GM15510 (cell line): ENCODE results near the gene KLHDC1.
A peak's percentile ranks its signal among the peaks of the same experiment; 100 is the strongest.

Experiments used
- POLR2A ChIP-seq: IDR thresholded peaks from 3 replicates; pipeline ENCODE4 v1.6.1; 2011; ENCODE audit warnings: borderline replicate concordance; ENCODE audit not compliant: insufficient read length; ENCODE audit errors: extremely low read depth

Gene KLHDC1, protein sequence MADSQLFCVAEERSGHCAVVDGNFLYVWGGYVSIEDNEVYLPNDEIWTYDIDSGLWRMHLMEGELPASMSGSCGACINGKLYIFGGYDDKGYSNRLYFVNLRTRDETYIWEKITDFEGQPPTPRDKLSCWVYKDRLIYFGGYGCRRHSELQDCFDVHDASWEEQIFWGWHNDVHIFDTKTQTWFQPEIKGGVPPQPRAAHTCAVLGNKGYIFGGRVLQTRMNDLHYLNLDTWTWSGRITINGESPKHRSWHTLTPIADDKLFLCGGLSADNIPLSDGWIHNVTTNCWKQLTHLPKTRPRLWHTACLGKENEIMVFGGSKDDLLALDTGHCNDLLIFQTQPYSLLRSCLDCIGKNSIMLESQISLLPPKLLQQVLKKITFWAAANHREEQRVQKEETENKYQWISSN

DNA sequence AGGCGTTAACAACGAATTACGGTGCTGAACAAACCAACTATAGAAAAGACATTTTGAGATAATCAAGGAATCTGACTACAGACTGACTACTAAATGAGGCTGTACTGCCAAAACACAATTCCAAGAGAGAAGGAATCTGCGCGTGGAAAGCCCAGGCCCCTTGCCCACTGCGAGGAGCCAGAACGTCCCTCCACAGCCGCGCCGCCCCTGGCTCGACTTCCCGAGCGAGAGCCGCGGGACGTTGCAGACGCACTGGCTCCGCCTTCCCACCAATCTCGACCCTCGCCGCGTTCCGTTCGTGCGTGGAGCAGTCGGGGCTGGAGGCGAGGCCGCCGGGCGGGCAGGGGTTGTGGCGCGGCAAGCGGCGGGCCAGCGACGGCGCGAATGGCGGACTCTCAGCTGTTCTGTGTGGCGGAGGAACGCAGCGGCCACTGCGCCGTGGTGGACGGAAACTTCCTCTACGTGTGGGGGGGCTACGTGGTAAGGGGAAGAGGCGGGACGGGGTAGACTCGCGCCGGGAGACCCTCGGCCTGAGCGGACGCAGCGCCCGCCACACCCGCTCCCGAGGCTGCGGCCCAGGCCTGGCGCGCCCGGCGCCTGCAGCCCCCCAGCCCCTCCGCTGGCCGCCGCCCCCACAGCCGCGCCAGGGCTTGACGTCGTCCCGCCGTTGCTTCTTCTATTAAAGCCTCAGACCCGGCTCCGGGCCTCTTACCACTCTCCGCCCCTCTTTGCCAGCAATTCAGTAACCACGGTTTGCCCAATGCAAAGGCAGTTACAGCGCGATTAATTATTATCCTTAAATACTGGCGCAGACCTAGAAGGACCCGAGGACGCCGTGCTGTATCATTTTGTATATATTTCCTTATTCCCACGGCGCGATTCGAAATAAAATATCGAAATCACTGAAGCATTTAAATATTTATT lies at the start of gene KLHDC1:
Gene KLHDC1, plus strand, starts transcription at position 310 of the 924 bp plus-strand sequence. Its CDS starts 75 bp downstream, at position 385.
- peak; percentile 69 for TF ChIP-seq POLR2A

DNA sequence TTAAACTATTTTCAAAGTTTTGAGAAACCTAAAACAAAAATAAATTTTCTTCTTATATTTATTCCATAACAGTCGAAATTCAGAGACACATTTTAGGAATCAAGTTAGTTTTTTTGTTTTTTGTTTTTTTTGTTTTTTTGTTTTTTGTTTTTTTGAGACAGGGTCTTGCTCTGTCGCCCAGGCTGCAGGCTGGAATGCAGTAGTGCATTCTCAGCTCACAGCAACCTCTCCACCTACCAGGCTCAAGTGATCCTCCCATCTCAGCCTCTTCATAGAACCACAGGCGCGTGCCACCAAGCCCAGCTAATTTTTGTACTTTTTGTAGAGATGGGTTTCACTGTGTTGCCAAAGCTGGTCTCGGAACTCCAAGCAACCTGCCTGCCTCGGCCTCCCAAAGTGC lies 39.4 kb upstream of the KLHDC1 start:
- TF ChIP-seq POLR2A: no peak

DNA sequence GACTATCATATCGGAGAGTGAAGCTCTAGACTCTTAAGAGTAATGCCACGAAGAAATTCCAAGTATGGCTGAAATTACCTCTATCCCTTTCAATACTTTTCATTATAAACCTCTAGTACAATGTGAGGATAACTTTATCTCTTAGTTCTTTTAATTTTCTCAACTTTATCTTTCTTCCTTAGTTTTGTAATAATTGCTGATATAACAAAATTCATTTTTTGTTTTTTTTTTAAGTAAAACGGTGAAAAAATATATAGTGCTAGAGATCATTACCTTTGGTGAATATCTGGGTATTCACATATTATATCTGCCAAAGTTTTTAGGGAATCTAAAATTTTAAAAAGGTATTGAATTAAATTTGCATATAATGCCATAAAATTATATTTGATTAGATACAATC lies 38.4 kb upstream of the KLHDC1 start:
- no peak for TF ChIP-seq POLR2A

DNA sequence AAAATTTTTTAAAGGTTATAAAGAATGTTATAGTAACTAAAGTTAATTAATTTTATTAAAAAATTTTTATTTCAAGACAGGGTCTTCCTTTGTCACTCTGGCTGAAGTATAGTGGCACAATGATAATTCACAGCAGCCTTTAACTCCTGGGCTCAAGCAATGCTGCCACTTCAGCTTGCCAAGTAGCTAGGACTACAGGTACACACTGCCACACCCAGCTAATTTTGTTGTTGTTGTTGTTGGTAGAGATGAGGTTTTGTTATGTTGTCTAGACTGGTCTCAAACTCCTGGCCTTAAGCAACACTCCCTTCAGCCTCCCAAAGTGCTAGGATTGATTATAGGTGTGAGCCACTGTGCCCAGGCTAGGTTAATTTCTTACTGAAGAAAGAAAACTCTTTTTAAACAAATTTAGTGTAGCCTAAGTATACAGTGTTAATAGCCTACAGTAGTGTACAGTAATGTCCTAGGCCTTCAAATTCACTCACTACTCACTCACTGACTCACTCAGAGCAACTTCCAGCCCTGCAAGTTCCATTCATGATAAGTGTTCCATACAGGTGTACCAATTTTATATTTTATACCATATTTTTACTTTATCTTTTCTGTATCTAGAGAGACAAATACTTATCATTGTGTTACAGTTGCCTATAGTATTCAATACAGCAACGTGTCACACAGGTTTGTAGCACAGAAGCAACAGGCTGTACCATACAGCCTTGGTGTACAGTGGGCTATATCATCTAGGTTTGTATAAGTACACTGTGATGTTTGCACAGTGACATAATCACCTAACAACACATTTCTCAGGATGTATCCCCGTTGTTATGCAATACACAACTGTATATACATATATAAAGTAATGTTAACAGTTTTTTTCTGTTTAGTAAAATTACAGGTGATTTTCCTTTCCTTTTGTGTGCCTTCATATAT lies 33.1 kb upstream of the KLHDC1 start:
- no peak for TF ChIP-seq POLR2A

DNA sequence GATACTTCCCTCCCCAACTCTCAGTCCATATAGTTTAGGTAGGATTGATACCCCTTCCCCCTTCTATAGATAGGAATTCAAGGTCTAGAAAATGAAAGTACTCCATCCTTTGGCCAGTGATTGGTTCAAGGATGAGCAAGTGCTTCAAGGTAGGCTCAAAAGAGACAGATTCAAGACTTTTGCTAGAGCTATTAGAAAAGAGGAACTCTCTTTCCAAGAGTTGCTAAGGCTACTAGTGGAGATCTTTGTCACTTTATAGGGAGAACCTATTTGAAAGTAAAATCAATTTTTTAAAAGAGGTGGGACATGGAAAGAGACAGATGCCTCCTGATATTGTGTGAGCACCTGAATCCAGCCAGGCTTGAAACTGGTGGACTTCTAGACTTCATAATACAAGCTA lies 22.4 kb upstream of the KLHDC1 start:
- no peak for TF ChIP-seq POLR2A

DNA sequence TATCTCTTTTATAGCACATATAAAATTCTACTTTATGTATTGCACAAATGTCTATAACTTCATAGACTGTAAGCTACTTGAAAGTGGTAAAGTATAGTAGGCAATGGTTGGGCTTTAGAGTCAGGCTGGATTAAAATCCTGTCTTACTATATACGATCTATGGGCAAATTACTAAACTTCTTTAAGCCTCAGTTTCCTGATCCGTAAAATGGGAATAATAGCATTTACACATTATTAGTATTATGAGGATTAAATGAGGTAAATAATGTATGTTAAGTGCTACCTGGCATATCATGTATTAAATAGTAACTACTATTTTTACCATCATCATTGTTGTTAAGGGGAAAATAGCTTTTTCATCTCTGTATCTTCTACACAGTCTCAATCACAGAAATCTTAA lies 19.3 kb upstream of the KLHDC1 start:
- no peak for TF ChIP-seq POLR2A

DNA sequence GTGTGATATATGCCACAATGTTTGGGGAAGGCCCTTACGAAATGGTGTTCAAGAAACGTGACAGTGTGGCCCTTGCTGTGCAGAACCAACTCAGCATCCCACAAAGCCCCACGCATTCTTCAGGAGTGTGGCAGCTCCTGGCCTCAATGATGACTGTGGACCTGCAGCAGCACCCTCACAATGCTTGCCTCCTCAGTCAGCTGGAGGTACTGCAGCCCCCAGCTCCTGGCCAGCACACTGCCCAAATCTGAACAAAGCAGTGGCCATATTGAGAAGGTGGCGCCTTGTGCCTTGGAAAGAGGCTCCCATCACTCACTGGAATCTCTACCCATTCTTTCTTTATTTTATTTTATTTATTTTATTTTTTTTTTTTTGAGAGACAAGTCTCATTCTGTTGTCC lies 15.3 kb upstream of the KLHDC1 start:
- TF ChIP-seq POLR2A: no peak

DNA sequence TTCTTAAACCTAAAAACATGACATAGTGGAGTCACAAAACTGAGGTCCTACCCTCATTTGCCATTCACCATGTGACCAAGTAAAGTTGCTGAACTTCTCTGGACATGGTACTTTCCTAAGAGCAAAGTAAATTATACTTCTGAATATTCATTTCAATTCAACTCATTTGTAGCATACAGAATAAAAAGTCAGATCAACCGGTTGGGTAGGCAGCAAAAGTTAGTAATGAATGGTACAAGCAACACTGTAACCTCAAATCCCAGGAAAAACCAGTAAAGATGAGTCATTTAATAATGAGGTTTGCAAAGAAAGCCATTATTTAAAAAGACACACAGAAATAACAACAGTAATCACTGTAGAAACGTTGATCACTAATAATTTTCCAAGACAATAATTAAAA lies 13.6 kb upstream of the KLHDC1 start:
- no peak for TF ChIP-seq POLR2A

DNA sequence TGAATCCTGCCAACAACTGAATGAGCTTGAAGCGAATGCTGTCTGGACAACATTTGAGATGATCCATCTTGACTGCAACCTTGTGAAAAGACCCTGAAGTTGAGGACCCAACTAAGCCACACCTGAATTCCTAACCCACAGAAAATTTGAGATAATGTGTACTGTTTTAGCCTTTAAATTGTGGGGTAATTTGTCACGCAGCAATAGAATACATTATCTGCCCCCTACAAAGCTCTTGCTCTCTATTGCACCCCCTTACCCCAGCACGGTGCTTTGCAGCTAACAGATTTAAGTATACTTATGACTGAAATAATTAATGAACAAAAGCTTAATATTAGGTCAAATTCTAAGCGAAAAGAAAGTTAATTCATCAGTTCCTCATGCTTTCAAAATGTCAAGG lies 6.5 kb upstream of the KLHDC1 start:
- no peak for TF ChIP-seq POLR2A

DNA sequence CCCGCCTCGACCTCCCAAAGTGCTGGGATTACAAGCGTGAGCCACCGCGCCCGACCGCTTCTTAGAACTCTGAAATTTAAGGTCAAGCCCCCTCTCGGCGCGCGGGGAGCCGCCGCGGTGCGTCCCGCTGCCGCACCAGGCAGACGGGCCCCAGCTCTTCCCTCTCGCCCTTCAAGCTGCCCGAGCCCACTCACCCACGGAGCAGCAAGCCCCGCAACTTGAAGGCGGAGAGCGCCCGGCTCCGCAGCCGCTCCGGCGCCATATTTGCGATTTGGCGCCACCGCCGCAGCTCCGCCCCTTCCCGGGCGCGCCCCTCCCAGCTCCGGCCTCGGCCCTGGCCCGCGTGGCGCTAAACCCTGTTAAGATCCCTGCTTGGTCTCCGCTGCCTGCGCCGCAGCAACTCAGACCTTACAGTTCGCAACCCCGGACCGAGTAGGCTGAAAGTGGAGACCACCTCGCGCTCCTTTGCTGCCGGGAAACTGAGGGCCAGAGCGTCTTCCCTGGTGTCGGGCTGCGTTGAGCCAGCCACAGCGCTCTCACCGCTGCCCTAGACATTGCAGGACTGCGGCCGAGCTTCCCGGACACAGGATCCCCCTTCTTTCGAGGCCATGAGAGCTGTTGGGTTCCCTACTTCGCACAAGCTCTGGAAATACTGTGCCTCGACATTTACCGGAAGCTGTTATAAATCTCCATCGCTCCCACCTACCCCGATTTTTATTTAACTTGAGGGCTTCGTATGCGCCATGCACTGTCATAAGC lies 4.8 kb upstream of the KLHDC1 start, which contains the start of gene POLE2:
Gene POLE2, minus strand, starts transcription at position 273 of the 759 bp plus-strand sequence. Its CDS starts 11 bp downstream, at position 262.
- TF ChIP-seq POLR2A: peak; percentile 79

DNA sequence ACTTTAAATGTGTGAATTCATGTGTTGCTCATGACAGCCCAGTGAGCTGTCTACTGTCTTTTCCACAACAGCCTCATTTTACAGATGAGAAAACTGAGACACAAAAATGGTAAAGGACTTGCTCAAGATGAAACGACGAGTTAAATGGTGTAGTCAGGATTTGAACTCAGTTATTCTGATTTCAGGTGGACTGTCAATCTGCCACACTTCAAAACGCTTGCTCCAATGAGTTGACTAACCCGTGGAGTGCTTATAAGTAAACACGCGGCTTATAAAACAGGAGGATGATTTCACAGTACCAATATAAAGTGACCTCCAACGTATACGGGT lies 4.3 kb upstream of the KLHDC1 start:
- no peak for TF ChIP-seq POLR2A

DNA sequence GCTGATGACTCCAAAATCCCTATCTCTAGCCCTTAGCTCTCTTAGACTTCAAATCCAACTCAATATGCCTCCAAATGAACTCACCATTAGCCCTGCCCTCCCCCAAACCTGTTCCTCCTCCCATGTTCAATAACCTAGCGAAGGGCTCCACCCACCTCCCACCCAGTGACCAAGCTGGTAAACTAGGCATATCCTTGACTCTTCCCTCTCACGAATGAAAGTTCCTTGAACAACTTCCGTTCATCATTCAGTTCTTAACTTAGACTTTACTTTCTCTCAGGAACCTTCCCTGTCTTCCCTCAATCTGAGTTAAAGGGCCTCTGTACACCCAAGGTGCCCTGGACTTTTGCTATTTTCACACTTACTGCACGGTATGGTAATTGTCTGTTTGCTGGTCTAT lies 1.9 kb upstream of the KLHDC1 start:
- no peak for TF ChIP-seq POLR2A

DNA sequence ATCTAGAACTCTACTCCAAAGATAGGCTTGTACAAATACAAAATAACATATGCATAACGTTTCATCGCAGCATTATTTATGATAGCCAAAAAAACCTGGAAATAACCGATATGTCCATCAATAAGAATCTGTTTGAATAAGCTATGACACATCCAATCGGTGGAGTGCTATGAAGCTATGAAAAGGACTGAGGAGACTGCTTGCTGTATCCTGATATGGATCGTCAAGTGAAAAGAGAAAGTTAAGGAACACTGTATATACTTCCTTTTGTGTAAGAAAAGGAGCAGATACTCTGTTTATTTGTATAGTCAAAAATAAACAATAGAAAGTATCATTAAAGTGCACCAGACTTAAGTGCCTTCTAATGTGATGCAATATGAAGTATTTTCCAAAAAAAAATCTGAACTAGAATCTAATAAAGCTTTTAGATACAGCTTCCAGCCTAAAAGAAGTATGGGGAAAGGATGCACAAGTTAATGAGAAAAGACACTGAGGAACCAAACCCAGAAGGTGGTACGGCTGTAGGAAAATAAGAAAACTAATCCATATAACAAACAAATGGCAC lies 645 bp upstream of the KLHDC1 start:
- no peak for TF ChIP-seq POLR2A
